ENCODE measurements around the gene SLC16A13.

DNA sequence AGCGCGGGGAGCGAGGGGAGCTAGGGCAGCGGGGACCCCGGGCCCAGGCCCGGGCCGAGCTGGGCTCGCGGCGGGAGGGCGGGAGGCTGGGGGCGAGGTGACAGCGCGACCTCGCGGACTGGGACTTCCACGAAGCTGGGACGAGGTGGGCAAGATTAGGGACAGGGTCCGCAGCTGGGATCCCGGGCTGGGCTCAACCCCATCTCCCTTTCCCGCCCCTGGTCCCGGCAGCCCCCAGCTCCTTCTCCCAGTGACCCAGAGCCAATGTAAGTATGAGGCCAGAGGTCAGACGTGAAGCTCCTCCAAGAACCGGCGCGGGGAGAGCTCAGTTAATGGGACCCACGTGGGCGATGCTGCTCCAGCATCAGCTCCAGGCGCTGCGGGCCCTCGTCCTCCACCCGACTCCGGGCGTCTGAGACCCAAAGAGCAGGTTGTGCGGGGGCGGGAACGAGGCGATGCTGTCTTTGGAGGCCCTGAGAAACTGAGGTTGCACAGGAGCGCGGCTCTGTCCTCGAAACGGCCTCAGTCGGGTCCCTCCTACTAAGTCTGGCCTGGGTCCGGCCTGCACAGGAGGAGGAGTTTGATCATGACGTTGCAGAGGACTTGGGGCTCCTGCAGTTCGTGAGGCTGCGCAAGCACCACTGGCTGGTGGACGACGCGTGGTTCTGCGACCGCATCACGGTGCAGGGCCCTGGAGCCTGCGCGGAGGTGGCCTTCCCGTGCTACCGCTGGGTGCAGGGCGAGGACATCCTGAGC lies 39.4 kb upstream of the SLC16A13 start:
- TF ChIP-seq, protein P1, sequence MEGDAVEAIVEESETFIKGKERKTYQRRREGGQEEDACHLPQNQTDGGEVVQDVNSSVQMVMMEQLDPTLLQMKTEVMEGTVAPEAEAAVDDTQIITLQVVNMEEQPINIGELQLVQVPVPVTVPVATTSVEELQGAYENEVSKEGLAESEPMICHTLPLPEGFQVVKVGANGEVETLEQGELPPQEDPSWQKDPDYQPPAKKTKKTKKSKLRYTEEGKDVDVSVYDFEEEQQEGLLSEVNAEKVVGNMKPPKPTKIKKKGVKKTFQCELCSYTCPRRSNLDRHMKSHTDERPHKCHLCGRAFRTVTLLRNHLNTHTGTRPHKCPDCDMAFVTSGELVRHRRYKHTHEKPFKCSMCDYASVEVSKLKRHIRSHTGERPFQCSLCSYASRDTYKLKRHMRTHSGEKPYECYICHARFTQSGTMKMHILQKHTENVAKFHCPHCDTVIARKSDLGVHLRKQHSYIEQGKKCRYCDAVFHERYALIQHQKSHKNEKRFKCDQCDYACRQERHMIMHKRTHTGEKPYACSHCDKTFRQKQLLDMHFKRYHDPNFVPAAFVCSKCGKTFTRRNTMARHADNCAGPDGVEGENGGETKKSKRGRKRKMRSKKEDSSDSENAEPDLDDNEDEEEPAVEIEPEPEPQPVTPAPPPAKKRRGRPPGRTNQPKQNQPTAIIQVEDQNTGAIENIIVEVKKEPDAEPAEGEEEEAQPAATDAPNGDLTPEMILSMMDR (conservative IDR thresholded peaks at IDR 0.05 in 1 of 2, IDR thresholded peaks at IDR 0.05 in 1 of 2; ENCODE audit: low read depth in 1 of 2, low read length in 2 of 2), result no peak
- TF ChIP-seq EZH2 (IDR thresholded peaks at IDR 0.05; ENCODE audit: low read length, missing control alignments), result no peak
